ENCODE results near the gene FSD2.

Gene FSD2

DNA sequence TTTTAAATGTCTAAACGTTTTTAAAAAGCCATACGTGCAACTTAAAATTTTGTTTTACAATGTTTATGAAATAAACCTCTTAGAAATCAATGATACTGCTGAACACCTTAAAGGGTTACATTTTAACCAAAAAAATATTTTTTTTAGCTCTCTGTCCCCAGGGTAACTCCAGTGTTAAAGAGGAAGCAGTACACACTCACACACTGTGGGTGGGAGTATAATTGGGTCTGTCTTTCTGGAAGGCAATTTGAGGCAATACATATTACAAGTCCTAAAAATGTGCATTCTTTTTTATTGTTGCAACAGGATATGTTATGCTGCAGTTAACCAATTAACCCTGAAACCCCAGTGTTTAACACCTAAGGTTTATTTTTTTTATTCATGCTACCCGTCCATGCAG is 37.7 kb upstream of the FSD2 start:
- POLR2A ChIA-PET = no interaction called here
- no peak for DNase-seq (ENCODE audit: low read depth, low spot score)
- H3K4me3 ChIP-seq (ENCODE audit: low read depth, low read length) = no peak overlapping the region
- no peak for TF ChIP-seq CTCF (IDR thresholded peaks at IDR 0.05; ENCODE audit: insufficient read depth, low read length, missing control alignments)
- CTCF ChIA-PET = no interaction called here

DNA sequence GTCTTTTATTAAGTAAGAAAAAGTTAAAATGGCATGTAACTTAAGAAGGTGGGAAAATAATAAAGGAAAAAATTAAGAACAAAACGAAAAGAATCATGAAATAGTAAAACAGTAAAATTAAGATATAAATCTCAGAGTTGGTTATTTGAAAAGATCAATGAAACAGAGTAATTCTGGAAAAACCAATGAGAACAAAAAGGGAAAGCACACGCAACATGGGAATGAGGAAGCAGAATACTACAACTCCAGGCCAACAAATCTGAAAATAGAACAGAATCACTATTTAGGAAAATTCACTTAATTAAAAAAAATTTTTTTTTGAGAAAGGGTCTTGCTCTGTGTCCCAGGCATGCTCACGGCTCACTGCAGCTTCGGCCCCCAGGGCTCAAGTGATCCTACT is 34.3 kb upstream of the FSD2 start:
- POLR2A ChIA-PET = no interaction called here
- CTCF ChIA-PET = interaction anchor here (1.0 kb wide), 1 partner anchor 10 kb away, joined by 3 read pairs; no protein-coding TSS in a partner anchor
- TF ChIP-seq CTCF (IDR thresholded peaks at IDR 0.05; ENCODE audit: insufficient read depth, low read length, missing control alignments) = no peak
- H3K4me3 ChIP-seq (ENCODE audit: low read depth, low read length) = no peak overlapping the region
- no peak for DNase-seq (ENCODE audit: low read depth, low spot score)

GRCh38 chr15:82839136-82839535 is 33.3 kb upstream of the FSD2 start:
- H3K4me3 ChIP-seq (ENCODE audit: low read depth, low read length) = no peak overlapping the region
- CTCF ChIA-PET = interaction anchor here (2.4 kb wide), 1 partner anchor 11 kb away, joined by 10 read pairs; no protein-coding TSS in a partner anchor
- no peak for TF ChIP-seq CTCF (IDR thresholded peaks at IDR 0.05; ENCODE audit: insufficient read depth, low read length, missing control alignments)
- POLR2A ChIA-PET = no interaction called here
- no peak for DNase-seq (ENCODE audit: low read depth, low spot score)

GRCh38 chr15:82838096-82838735 is 32.3 kb upstream of the FSD2 start:
- POLR2A ChIA-PET = no interaction called here
- no peak for TF ChIP-seq CTCF (IDR thresholded peaks at IDR 0.05; ENCODE audit: insufficient read depth, low read length, missing control alignments)
- CTCF ChIA-PET = interaction anchor here (2.4 kb wide), 1 partner anchor 12 kb away, joined by 10 read pairs; no protein-coding TSS in a partner anchor
- no peak for DNase-seq (ENCODE audit: low read depth, low spot score)
- H3K4me3 ChIP-seq (ENCODE audit: low read depth, low read length) = no peak overlapping the region

DNA sequence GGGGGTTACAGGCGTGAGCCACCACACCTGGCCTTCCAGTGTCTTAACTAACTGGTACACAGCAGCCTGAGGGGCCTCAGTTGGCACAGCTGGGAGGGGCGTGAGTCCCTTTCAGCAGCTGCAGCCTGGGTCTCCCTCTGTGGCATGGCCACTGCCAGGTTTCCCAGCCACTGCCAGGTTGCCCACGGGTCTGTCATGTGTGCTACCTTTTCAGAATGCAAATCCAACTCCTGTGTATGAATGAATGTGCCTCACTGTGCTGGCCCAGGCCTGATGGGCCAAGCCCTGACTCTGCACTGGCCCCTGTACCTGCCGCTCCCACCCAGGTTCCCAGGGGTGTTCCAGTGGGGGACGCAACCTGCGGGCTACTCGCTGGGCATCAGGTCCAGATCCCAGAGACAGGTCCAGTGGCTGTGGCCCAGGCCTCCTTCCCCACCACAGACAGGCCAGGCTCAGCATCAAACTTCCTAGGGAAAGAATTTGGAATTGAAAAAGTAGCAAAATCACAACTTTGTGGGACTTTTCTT is 29.6 kb upstream of the FSD2 start:
- no peak for DNase-seq (ENCODE audit: low read depth, low spot score)
- H3K4me3 ChIP-seq (ENCODE audit: low read depth, low read length) = no peak overlapping the region
- ChIA-PET POLR2A (no interaction called here), CTCF (interaction anchor here (1.9 kb wide), 1 partner anchor 14 kb away, joined by 5 read pairs; no protein-coding TSS in a partner anchor)
- no peak for TF ChIP-seq CTCF (IDR thresholded peaks at IDR 0.05; ENCODE audit: insufficient read depth, low read length, missing control alignments)

DNA sequence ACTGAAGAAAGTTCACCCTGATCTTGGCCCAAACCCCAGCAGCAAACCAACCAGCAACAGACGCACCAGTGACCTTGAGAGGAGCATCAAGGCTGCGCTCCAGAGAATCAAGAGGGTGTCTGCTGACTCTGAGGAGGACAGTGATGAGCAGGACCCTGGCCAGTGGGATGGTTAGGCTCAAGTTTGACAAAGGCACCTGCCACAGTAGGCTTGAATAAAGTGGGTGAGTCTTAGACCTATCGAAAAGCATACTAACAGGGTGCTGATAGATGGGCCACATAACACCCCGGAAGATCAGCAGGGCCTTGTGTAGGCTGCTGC is 27.5 kb upstream of the FSD2 start:
- ChIA-PET CTCF (interaction anchor here (1.0 to 1.4 kb wide), 2 partner anchors 167 to 178 kb away, joined by 3 to 7 read pairs; partner anchors contain the start of gene C15orf40), POLR2A (interaction anchor here (1.2 kb wide), 2 partner anchors 83 to 293 kb away, joined by 3 to 4 read pairs; partner anchors contain the start of gene RPS17)

More for the DNA sequence above, 27.5 kb upstream of the FSD2 start:
- DNase-seq (ENCODE audit: low read depth, low spot score) = no peak
- H3K4me3 ChIP-seq (ENCODE audit: low read depth, low read length) = no peak overlapping the region
- TF ChIP-seq CTCF (IDR thresholded peaks at IDR 0.05; ENCODE audit: insufficient read depth, low read length, missing control alignments) = no peak

Measured in AG04449 (cell line).